Erythroblast (primary cell): ENCODE measurements around the gene GNA12.
A peak's percentile ranks its signal among the peaks of the same experiment; 100 is the strongest.

ENCODE experiments used
- DNase-seq, 2 experiments: peaks; one replicate each; lab custom pipeline; 2025; lab: John Stamatoyannopoulos, UW
- GATA1 ChIP-seq: IDR thresholded peaks from 2 replicates; pipeline ENCODE4 v1.6.1; 2011; ENCODE audit warnings: low read depth, mild to moderate bottlenecking, control low read depth, low read length, moderate library complexity
- POLR2A ChIP-seq: IDR thresholded peaks from 2 replicates; pipeline ENCODE4 v1.6.1; 2011; ENCODE audit warnings: mild to moderate bottlenecking, low read length

GNA12 gene

DNA sequence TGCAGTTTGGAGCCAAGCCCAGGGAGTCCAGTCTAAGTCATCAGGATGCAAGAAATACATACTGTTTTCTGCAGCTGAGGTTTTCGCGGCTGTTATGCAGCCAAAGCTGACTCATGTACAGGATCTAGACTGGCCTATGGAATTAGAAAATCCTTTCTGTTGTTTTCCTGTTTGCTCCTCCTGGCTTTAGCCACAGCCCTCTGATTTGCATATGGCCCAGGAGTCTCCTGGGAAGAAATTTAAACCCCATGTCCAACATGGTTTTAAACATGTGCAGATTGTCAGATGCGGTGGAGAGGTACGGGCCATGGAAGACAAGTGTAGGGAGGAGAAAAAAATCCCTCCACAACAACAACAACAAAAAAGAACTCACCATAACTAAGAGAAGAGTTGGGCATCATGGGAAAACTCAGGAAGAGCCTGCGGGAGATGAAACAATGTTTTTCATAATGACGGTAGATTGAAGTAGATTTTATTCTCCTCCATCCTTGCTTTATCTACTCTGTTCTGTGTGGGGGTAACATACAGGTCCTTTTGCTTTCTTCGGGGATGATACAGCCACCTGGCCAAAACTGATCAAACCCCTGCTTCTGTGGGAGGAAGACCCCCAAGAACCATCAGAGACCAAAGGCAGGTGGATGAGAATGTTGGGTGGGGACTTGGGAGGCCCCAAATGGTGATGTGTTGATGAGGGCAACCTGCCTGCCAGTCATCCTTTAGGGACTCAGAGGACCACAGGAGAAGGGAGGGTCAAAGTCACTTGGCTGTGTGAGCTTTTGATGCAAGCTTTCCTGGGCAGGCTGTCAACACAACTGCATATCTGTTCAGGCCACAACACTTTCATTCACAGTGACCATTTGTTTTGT is 29.8 kb upstream of the GNA12 start:
- peak; percentile 17 for TF ChIP-seq POLR2A
- no peak for TF ChIP-seq GATA1
- DNase-seq, result no peak

DNA sequence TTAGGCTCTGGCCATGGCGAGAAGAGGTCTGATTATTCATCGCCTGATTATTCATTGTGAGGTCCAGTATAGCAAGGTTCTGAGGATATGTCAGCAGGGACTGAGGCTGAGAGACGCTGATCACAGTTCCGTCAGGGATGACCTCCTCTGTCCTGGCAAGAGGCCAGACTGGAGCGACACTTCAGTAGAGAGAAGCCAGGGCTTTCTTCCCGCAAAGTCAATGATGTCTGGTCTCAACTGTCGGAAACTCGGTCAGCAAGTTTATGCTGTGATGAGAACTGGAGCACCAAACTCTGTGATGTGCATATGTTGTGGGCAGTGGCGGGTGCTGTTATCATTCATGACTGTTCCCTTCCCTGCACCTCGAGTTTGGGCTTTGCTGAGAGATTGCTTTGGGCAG is 29.0 kb upstream of the GNA12 start:
- TF ChIP-seq GATA1 (no peak), POLR2A (no peak)
- no peak for DNase-seq

DNA sequence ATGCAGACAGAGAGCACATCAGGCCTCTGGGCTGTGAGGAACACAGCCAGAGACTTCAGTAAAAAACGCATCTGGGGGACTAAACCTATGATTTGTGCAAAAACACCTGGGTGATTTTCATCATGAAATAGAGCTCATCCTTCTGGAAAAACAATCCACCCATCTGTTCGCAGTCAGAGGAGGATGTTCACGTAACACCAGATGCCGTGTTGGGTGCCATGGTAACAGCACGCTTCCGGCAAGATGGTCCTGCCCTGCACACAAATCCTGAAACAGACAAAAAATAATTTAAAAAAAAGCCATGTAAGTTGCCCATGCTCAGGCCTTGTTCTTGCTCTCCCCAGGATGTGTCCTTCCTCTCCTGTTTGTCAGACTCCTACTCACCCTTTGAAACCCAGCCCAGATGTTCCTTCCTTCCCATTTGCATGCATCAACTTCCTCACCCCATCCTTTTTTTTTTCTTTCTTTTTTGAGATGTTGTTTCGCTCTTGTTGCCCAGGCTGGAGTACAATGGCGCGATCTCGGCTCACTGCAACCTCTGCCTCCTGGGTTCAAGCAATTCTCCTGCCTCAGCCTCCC is 28.3 kb upstream of the GNA12 start:
- DNase-seq, result no peak

DNA sequence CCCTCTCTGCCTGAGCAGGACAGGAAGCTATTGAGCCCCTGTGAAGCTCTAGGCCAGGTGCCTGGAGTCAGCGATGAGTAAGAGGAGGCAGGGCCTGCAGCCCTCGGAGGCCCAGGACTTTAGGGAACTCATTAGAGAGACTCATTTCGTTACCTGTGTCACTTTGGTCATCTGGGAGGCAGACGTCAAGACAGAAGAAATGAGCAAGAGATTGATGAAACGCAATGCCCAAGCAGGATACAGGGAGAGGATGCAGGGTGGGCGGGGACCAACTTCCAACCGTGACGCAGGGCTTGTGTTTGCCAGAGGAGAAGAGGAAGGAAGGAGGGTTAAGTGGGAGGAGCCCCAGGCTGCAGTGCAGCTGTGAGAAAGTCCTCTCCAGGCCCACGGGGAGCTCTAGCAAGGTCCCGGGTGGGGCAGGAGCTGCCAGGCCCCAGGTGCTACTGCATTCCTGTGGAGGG is 26.4 kb upstream of the GNA12 start:
- TF ChIP-seq GATA1 (no peak), POLR2A (no peak)
- DNase-seq, result no peak

More for the DNA sequence above, 28.3 kb upstream of the GNA12 start:
- TF ChIP-seq POLR2A (no peak), GATA1 (no peak)

DNA sequence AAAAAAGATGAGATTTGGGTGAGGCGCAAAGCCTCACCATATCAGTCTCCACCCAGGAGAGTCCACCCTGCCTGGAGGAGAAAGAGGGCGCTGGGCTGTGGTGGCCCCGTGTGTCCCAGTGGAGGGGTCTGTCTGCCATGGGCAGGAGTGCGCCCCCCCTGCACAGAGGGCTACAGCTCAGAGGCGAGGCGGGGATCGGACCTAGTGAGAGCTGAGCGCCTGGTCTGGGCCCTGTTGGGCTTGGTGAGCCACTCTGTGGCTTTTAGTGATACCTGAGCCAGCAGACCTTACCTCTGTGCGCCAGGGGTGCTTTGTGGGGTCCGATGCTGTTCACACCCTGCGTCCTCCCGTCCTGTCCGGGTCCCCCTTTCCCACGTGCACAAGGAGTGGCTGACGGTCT is 25.9 kb upstream of the GNA12 start:
- TF ChIP-seq POLR2A (no peak), GATA1 (no peak)
- DNase-seq, result no peak

DNA sequence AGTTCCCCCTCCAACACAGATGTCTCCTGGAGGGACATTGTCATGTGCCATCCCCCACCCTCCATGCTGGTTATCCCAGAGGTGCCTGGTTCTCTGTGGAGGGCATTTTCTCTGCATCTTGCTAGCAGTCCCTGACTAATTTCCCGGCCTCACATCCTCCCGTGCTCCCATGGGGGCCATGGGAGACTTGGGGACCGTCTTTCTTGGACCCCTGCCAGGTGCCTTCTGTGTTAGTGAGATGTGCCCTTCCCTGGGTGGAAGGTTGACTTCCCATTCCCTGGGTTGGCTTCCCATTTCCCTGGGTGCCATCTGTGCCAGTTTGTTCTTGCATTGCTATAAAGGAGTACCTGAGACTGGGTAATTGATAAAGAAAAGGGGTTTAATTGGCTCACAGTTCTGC is 22.5 kb upstream of the GNA12 start:
- no peak for TF ChIP-seq POLR2A
- TF ChIP-seq GATA1, result no peak
- DNase-seq, result no peak

DNA sequence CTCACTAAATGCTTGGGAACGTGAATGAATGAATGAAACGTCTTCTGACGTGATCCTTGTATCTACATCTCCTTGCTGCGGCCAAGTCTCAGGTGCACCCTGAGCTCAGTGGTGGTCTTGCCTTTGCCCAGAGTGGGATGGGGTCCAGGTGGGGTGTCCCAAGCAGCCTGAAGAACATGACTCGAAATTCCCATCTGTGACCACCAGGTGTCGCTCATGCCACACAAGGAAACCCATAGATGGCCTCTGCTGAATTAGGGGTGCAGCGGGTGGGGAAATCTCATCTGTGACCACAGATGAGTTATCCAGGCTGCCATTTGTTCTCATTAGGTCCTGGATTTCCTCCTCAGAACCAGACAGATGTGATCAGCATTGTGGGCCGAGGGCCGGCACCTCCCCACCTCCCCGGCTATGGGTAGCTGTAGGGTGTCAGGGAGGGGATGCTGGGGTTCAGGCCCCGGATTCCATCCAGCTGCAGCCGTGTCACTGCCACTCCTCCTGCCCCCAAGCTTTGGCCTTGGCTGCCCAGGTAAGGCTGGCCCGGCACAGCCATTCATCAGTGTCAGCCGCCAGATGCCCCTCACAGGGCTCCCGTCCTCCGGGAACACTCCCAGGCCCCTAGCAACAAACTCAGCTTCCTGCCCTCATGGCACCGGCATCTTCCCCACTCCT is 21.0 kb upstream of the GNA12 start:
- TF ChIP-seq GATA1, result no peak
- TF ChIP-seq POLR2A, result no peak
- DNase-seq, result peak; percentile 69 to 87

DNA sequence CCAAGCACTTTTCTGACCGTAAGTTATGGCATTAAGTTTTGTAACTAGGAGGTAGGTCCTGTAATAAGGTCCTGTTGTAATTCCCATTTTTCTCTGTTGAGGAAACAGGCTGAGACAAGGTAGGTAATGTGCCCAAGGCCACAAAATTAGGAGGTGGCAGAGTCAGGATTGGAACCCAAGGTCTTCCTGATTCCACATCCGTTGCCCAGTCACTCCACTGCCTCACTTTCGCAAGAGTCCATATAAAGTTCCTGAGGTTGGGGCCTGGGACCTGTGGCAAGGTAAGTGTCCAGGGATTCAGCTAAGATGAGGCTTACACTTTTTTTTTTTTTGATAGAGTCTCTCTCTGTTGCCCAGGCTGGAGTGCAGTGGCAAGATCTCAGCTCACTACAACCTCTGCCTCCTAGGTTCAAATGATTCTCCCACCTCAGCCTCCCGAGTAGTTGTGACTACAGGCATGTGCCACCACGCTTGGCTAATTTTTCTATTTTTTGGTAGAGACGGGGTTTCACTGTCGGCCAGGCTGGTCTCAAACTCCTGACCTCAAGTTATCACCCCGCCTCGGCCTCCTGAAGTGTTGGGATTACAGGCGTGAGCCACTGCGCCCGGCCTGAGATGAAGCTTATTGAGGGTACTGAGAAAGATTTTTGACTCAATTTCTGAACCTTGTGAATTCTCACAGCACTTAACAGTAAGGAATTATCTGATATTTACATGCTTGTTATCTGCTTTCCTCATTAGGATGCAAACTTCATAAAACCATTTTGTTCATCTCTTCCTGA is 20.3 kb upstream of the GNA12 start:
- TF ChIP-seq POLR2A, result no peak
- TF ChIP-seq GATA1, result no peak
- DNase-seq, result no peak

DNA sequence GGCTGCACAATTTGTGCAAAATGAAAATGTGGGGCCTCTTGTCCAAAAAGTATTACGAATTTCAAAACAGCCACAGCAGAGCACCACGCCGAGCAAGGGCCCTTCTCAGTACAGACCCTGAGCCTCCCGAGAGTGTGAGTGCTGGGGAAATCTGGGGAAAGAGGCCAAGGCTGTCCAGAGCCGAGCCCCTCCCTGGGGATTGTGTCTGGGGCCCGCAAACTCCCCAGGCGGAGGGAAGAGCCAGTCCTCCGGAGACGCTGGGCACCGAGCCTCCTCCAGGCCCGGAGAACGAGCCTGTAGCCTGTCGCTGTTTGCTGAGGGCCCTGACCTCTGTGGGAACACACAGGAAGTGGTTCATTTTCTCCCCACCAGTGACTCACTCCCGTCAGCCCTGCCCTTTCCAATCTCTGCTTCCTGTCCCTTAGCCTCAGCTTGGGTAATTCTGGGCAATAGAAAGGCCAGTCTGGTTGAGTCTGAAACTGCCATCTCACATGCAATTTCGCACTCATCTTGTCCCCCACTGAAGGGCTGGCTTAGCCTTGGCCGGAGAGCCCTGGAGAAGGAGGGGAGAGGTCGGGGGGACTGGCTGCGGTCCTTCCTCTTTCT is 19.5 kb upstream of the GNA12 start:
- DNase-seq, result peak in 1 of 2 experiments; percentile 37
- no peak for TF ChIP-seq GATA1
- TF ChIP-seq POLR2A, result peak; percentile 41

DNA sequence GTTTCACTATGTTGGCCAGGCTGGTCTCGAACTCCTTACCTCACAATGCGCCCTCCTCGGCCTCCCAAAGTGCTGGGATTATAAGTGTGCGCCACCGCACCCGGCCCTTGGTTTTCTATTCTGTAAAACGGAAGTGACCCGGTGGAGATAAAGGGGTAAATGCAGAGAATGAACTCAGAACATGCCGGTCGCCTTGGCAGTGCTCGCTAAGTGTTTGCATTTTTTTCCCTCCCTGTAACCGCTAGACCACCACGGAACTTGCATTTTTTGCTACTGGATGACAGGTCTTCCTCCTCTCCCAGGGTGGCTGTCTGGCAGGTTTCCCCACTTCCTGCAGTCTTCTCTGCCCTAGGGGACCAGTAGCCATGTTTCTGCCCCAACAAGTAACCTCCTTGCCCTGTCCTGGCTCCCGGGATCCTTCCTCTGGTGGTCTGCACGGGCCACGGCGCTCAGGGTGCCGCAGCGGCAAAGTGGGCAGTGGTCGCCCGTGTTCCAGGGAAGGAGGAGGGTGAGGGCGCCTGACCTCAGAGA is 18.8 kb upstream of the GNA12 start:
- TF ChIP-seq GATA1 (no peak), POLR2A (no peak)
- no peak for DNase-seq

DNA sequence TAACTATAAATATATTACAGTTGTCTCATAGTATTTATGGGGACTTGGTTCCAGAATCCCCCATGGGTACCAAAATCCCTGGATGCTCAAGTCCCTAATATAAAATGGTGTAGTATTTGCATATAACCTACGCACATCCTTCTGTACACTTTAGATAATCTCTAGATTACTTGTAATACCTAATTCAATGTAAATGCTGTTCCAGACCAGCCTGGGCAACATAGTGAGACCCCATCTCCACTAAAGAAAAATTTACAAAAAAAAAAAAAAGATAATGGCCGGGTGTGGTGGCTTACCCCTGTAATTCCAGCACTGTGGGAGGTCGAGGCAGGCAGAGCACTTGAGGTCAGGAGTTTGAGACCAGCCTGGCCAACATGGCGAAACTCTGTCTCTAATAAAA is 17.4 kb upstream of the GNA12 start:
- DNase-seq, result no peak
- TF ChIP-seq POLR2A (no peak), GATA1 (no peak)

DNA sequence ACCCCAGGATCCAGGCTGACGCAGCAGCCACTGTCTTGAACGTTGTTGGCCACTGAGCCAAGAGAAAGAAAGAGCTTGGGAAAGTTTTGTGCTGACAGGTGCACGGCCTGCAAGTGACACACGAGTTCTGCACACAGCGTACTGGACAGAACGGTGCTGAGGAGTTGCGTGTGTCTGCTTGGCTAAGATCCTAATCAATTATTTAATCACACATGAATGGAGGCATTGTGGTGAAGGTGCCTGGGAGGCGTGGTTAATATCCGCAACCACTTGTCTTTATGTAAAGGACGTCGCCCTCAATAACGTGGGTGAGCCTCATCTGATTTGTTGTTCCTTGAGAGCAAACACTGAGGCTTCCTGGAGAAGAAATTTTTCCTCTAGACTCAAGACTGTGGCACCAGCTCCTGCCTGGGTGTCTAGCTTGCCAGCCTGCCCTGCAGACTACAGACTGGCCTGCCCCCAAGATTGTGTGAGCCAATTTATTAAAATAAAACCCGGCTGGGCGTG is 16.6 kb upstream of the GNA12 start:
- TF ChIP-seq POLR2A (no peak), GATA1 (no peak)
- no peak for DNase-seq

DNA sequence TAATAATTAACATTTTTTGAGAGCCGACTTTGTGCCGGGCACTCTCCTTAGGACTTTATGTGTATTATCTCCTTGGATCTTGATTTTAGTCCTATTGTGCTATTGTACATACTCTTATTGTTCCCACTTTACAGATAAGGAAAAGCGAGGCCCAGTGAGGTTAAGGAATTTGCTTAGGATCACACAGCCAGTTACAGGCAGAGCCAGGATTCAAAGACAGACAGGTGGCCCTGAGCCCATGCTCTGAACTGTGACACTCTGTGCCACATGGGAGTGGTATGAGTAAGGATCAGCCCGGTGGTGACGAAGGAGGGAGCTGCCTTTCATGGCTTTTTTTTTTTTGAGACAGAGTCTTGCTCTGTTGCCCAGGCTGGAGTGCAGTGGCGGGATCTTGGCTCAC is 15.8 kb upstream of the GNA12 start:
- no peak for DNase-seq
- TF ChIP-seq POLR2A (no peak), GATA1 (no peak)
